NCI-H2227 (cell line): ENCODE data around the gene HYAL1.

ENCODE experiments used
- DNase-seq: peaks from one replicate; lab custom pipeline; 2025; ENCODE audit not compliant: unreplicated experiment; lab: John Stamatoyannopoulos, UW

Gene HYAL1

DNA sequence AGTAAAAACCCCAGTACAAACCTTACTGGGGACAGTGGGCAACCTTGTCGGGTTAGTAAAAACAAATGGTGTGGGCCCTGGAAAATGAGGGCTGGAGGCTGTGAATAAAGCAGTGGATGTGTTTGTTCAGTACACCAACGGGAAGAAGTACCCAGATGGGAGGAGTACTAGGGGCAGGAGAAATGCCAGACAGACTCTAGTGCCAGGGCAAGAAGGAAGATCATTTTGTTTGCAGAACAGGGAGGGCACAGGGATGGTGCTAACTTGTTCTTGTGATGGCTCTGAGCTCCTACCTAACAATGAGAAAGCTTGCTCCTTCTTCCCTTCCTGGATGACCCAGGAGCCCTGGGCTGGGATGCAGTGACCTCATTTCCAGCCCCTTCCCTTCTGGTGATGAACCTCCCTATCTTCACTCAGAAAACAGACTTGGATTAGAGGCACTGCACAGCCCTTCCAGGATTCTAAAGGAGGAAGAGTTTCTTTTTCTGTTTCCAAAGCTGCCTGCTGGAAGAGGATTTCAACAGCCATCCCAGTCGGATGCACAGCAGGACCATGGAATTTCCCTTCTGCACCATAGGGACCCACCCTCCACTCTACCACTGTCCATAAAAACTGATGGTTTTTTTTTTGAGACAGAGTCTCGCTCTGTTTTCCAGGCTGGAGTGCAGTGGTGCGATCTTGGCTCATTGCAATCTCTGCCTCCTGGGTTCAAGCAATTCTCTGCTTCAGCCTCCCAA, 31.1 kb upstream of the HYAL1 start:
- no peak for DNase-seq

DNA sequence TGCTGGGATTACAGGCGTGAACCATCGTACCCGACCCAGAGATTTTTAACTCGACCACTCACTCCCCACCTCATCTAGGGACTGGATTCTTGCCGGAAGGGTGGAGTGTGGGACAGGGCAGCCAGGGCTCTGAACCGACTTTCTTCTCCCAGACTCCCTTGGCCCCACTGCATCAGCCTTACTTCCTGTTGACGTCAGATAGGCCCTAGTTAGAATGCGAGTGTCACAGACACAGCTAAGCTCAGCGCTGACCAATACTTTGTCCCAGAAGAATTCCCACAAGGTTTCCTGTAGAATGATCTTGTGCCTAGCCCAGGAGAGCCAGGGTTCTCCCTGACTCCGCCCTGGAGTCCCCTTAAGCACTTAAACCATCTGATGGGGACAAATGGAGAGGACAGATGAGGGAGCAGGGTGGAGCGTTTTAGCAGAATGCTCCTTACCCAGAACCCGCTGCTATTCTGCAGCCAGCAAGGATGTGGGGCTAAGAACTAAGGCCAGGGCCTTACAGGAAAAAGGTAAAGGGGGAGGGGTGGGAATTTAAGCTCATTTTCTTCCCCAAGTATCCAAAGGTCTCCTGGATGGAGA, 30.5 kb upstream of the HYAL1 start:
- DNase-seq, result no peak

DNA sequence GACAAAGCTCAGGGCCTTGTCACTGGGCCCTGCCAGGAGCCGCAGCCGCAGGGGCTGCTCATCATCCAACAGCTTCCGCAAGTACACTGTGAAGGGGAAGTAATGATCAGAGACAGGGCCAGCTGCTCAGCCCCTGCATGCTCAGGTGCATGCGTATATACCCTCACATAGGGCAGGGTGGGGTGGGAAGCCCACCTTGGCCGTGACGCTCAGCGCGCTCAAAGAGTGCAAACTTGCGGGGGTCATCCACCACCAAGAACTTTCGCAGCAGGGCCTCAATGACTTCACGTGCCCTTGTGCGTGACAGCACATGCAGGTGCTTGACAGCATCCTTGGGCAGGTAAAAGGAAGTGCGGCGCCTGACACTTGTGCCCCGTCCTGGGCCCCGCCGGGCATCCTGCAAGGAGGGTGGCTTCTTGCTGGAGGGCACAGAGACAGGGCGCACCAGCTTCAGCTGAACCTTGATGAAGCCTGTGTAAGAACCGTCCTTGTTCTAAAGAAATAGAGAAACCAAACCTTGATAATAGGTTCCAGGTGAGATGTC, 28.1 kb upstream of the HYAL1 start:
- DNase-seq, result no peak

DNA sequence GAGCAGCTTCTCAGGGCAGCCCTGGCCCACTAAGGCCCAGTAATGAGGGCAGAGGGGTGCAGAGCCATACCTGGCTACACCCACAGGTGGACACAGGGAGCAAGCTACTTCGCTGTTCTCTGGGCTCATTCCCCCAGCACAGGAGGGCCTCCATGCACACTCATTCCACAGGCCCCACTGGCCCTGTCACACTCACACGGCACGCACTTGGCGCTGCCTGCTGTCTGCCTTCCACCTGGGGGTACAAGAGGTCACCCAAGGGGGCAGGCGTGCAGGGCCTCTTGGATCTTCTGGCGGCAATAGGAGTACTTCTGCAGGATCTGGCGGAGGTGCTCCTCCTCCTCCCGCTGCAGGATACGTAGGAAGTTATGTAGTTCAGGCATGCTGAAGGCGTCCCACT, 27.0 kb upstream of the HYAL1 start:
- DNase-seq, result no peak

DNA sequence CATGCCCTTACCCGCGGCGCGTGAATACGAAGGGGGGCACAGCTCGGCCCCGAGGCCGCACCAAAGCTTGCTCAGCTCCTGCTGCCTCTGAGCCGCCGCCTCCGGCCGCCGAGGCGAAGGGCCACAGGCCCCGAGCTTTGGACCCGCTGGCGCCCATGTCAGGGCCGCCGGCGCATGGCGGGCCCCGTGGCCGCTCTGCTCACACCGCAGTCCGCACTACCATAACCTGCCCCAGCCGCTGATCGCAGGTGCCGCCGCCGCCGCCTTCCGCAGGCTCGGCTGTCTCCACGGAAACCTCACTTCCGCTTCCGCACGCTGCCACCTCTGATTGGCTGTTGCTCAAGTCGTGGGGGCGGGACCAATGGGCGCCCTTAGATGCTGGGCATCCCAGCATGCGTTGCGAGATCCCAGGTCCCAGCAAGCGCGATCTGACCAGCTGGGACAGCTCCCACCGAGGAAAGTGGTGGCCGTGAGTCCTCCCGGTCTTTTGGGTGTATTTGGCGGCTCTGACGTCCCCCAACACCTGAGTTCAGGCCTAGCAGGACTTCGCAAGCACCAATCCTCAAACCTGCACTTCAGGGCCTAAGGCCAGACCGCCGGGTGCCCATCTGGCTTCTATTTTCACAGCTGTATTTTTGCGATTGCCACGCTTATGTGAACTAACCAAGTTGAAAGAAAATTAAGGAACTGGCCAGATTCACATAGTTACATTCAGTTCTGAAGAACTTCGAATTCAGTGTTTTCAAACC, 24.7 kb upstream of the HYAL1 start, which contains the start of gene TUSC2:
Gene TUSC2, minus strand, starts transcription at position 281 of the 749 bp plus-strand sequence. Its CDS starts 124 bp downstream, at position 157.
- peak; percentile 96 for DNase-seq

DNA sequence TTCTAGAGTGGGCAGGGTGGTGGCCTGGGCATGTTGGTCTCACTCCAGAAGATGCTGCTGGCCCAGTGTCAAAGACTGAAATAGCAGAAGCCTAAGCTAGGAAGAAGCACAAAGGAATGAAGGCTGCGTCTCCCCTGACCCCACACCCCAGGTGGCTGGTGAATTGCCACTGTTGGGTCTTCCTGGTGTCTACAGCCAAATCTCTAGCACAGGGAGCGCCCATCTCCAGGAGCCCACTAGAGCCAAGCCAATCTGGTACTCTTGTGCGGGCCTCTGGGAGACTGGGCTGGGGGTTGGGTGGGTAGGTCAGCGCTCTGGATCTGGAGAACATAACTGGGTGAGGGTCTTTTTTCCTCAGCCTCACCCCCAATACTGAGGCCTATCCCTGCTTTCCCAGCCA, 23.8 kb upstream of the HYAL1 start:
- no peak for DNase-seq

DNA sequence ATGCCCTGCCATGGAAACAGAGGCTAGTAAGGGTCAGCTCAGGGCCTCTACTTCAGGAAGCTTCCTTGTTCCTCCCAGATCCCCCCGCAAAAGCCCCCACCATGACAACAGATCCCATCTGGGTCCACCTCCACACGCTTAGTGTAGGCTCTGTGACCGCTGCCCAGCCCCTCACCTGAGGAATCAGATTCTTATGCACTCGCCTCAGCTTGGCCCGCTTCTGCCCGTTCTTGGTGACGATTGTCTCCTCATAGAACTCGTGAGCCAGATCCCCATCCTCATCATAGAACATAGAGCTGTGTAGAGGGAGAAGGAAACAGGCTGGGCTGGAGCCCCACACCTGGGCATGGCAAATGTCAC, 22.8 kb upstream of the HYAL1 start:
- no peak for DNase-seq

DNA sequence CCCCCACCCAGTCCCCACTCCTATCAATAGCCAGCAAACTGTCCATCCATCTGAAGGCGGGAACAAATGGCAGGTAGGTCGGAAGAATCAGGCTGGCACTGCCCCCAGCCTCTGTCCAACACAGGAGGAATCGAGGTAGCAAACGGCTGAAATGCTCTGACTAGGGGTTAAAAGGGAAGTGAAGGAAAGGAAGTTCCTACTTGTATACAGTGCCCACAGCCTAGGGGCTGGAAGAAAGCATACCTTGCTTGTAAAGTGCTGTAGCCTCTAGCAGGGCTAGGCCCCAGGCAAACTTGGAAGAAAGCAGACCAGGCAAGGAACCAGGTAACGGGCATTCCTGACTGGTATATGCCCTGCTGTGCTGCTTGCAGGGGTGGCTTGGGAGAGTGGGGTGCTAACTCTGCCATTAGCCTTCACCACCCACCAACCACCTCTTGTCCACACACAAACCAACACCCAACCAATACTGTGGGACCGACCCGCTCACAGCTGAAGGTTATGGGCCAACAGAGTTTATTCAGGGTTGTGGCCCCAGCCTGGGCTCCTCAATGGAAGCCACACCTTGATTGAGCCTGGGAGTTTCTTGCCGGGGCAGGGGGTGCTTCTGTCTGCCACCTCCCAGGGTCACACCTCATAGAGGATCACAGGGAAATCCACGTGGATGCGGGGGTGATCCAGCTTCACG, 22.3 kb upstream of the HYAL1 start:
- no peak for DNase-seq

DNA sequence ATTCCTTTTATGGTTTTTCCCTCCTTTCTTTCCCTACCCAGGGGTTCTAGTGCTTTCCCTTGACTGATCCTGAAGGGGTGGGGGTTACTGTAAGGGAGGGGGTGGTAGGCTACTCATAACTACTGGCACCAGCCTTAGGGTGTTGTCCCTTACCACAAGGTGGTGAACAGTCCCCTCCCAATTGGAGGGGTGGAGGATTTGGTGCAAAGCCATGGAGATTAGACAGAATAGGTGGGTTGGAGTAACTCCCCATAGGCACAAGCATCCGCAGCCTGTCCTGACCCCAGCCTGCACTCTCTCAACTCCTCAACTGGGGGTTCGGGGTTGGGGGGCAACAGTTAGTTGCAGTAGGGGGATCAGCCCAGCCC, 21.7 kb upstream of the HYAL1 start:
- no peak for DNase-seq

DNA sequence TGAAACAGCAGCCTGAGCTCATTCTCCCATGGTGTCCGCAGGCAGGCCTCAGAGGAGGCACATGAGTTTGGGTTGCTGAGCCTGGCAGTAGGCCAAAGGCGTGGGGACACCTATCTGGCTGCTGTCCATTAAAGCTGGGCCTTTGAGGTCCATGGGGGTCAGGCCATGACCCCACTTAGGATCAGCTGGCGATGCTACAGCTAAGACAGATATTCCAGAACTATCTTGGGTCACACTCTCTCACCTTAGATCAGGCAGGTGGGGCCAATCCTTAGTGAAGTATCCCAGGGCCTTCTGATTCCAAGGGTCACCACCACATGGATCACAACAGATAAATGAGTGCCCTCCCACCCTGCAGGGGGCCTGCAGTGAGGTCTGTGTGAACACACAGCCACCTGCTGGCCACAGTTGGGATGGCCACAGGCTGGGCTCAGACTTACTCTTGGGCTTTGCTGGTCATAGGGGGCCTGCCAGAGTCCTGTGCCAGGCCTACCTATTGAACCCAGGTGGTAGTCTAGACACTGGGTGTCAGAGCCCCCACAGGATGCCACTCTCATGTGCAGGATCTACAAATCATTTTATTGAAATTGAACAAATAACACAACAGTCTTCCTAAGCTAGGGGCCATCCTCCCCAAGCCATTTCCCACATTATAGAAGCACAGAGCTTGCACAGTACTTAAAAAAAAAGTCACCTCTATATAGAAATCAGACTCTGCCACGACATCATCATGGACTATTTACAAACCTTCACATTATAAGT, 21.2 kb upstream of the HYAL1 start:
- peak; percentile 81 for DNase-seq

DNA sequence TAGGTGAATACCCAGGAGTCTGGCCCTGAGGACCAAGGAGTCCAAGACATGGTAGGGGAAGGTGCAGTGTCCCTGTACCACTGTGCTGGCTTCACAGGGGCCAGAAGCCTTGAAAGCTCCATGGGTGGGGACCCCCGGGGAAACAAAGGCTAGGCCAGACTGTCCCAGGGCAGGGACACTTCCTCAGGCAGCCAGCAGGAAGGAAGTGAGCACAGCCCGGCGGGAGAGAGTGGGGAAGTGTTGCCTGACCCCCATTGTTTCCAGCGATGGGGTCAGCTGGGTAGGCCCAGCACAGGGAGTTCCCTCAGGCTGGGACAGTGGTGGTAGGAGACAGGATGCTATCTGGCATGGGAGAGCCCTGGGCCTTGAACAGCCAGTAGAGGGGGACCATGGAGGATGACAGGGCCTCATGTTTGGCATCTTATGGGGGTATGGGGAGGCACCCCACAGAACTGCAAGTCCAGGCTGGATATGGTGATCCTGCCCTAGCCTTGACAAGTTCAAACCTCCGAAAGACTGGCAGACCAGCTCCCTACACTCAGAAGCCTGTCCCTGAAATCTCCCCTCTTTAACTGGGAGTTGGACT, 20.3 kb upstream of the HYAL1 start:
- DNase-seq, result no peak

DNA sequence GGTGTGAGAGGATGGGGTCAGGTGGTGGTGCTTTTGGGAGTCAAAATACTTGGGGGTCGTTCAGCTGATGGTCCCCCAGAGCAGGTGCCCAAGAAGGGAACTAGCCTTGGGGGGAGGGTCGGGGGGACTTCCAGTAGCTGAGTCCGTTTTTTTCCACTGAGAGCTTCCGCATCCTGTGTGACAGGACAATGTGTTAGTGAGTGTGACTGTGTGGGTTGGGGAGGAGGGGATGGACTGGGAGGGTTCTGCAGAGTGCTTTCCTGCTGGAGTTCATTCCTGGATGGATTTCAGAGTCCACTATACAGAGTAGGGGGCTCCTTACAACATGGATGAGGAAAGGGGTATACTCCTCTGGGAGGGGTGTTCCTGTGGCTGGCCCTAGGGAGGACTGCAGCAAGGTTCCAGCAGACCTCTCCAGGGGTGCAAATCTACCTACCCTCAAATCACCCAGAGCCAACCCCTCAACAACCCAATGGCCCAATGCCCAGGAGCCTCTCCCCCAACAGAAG, 19.8 kb upstream of the HYAL1 start:
- DNase-seq, result no peak

DNA sequence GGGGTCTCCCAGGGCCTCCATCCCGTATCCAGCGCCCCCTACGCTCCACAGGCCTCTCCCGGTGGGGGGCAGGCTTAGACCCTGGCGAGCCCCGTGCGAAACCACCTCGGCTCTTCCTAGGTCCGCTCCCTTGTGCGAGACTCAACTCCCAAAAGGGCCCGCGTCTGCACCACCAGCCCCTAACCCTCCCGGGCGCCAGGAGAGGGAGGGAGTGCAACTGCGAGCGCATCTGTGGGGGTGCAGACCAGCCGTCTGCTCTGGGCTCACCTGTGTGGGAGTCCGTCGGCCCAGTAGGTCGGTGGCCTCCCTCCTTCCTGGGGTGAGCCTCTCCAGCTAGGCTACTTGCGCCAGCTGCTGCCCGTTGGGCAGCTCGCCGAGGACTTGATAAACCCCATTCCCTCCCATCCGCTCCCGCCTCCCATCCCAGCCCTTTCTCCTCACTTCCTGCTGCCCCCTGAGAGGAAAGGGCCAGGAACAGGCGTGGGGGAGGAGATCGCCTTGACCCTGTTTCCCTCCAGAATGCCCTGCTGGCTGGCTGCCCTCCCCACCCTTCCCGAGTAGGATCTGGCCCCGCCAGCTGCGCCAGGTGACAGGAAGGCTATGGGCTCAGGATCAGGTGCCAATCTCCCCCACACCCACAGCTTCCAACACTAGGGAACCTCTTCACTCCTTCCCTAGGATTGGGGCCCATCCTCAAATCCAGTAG, 19.2 kb upstream of the HYAL1 start, which contains the start of gene HYAL2:
Gene HYAL2, minus strand, starts transcription at position 360 of the 706 bp plus-strand sequence. CDS start 2,256 bp downstream, outside the sequence.
- DNase-seq, result no peak

DNA sequence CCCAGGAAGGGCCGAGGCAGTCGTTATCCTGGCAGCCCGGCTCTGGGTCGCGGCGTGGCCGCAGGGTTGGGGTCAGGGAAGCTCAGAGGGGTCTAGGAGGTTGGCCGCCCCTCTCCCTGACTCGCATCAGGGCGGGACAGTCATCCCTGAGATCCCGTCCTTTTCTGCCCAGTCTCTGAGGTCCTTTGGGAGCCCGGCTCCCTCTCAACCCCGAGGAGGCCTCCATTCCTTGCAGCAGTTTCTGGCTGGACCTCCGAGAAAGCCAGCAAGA, 18.7 kb upstream of the HYAL1 start:
- DNase-seq, result no peak

DNA sequence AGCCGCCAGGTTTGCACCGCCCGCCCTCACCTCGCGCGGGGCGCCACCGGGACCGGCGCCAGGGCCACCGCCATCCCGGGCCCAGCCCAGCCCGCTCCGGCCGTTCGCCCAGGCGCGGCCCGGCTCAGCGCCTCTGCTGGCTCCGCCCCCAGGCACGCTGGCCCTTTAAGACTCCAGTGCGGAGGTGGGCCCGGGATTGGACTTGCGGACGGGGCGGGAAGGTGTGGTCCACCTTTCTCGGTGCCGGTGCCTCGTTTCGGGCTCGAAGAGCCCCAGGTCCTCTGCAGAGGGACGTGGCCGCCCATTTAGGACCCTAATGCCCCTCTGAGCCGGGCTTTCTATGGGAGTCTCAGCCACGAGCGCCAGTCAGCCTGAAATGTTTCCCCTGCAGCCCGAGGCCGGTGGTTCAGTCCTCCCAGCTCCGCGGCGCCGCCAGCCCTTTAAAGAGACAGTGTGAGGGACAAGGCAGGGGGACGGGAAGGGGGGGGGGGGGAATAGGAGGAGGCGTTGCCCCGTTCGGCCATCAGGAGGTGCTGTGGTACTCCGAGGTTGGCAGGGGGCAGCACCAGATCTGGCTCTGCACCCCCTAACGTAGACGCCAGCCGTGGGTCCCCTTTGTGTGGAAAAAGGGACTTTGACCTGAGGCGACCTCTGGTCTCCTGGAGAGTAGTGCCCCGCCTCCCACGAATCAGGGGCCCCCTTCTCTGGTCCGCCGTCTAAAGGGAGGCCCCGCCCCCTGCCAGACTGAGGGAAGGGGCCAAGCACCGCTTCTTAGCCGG, 18.2 kb upstream of the HYAL1 start:
- peak; percentile 88 for DNase-seq

DNA sequence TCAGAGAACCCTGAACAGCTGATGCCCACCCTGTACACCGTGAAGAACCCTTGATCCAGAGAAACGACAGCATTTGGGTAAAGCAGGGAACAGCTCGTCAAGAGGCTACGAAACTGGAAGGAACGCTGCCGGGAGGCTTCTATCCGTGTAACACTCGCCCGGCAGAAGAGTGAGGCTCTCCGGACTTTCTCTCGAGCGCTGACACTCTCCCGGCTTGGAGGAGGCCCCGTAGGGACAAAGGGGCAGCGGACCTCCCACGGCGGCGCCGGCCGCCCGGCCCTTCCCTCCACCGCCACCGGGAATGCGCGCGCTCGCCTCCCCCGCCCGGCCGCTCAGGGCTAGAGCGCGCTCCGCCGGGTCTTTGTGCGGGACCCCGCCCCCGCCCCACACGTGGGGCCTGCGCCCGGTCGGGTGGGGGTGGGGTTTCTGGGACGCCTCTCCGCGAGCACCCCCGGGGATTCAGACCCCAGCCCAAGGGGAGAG, 17.5 kb upstream of the HYAL1 start:
- DNase-seq, result peak; percentile 84

DNA sequence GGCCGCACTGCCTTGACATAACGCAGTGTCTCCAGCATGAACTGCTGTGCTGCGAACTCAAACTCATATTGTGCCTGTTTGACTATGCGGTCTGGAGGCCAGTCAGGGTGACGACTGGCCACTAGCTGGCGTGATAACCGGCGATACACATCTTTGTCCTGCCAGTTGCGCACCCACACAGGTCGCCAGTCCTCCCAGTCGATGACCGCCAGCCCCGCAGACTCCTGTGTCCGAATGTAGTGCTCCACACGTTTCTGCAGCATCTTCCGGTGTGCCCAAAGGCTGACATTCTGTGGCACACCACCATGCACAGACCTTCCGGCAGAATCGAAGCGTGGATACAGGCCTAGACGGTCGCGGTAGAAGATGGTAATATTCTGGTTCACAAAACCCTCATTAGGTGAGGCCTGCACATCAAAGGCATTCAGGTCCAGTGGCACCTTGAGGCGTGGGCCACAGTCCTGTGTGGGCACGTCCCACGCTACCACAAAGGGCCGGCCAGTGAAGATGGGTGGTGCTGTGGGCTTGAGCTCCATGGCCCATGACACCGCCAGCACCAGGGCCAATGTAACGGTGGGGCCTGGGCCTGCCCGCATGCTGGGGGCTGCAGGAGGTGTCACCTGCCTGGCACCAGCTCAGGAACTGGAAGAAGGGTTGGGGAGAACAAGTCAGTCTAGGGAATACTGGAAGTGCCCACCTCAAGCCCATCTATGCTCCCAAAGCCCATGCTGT, 16.7 kb upstream of the HYAL1 start:
- DNase-seq, result no peak
